HepG2 (cell line): ENCODE data around the gene LBX2. TPM values are rescaled to one million over a fixed set of nuclear protein-coding genes. Genes with fewer than 3 reads are reported as not detected.

Experiments
- ATF7 ChIP-seq, 2 experiments: fragments of 450-650 bp in 1 of 2; sonication (generic) in 1 of 2; formaldehyde crosslinking in 1 of 2; IDR thresholded peaks; 2 replicates each; pipeline versions ENCODE4 v1.4.0 to v1.6.1; 2016 to 2020; ENCODE audit warnings: antibody characterized with exemption in 1 of 2, mild to moderate bottlenecking in 1 of 2, missing genetic modification reagents in 1 of 2
- ATRX ChIP-seq: sonication (generic); formaldehyde crosslinking; IDR thresholded peaks from 2 replicates; pipeline ENCODE4 v1.4.0; 2020; ENCODE audit warnings: missing genetic modification reagents, borderline replicate concordance
- FOSL2 ChIP-seq: sonication (generic); formaldehyde crosslinking; IDR thresholded peaks from 2 replicates; pipeline ENCODE4 v1.4.0; 2020; ENCODE audit warnings: missing genetic modification reagents
- FOXM1 ChIP-seq: sonication (generic); formaldehyde crosslinking; IDR thresholded peaks from 2 replicates; pipeline ENCODE4 v1.5.0; 2020; ENCODE audit warnings: missing genetic modification reagents
- GATAD2A ChIP-seq: IDR thresholded peaks from 2 replicates; pipeline ENCODE4 v1.6.1; 2016
- HNRNPK ChIP-seq: fragments of 200-400 bp; formaldehyde crosslinking; IDR thresholded peaks from 2 replicates; pipeline ENCODE4 v1.6.1; 2018; ENCODE audit warnings: low read length, low read depth, moderate library complexity, mild to moderate bottlenecking; ENCODE audit not compliant: poor library complexity, severe bottlenecking
- HNRNPLL ChIP-seq: fragments of 200-400 bp; formaldehyde crosslinking; IDR thresholded peaks from 2 replicates; pipeline ENCODE4 v1.6.1; 2017; ENCODE audit warnings: mild to moderate bottlenecking, low read depth, low read length; ENCODE audit not compliant: poor library complexity, severe bottlenecking
- IRF2 ChIP-seq: IDR thresholded peaks from 2 replicates; pipeline ENCODE4 v1.6.1; 2018; ENCODE audit warnings: missing genetic modification reagents, missing compliant biosample characterization
- MTA1 ChIP-seq: sonication (generic); formaldehyde crosslinking; IDR thresholded peaks from 2 replicates; pipeline ENCODE4 v1.4.0; 2020; ENCODE audit warnings: missing genetic modification reagents, mild to moderate bottlenecking, borderline replicate concordance
- NFYC ChIP-seq: IDR thresholded peaks from 2 replicates; pipeline ENCODE4 v1.6.1; 2016; ENCODE audit warnings: missing genetic modification reagents, missing compliant biosample characterization
- NR3C1 ChIP-seq: sonication (generic); formaldehyde crosslinking; IDR thresholded peaks from 2 replicates; pipeline ENCODE4 v1.4.0; 2020; ENCODE audit warnings: missing genetic modification reagents
- RCOR2 ChIP-seq: IDR thresholded peaks from 2 replicates; pipeline ENCODE4 v1.6.1; 2016; ENCODE audit warnings: missing biosample characterization, missing genetic modification reagents
- SCMH1 ChIP-seq: sonication (generic); formaldehyde crosslinking; IDR thresholded peaks from 2 replicates; pipeline ENCODE4 v1.9.0; 2021; ENCODE audit warnings: missing genetic modification reagents, mild to moderate bottlenecking, borderline replicate concordance
- SKI ChIP-seq: fragments of 450-650 bp; IDR thresholded peaks from one replicate; pipeline ENCODE4 v1.6.1; 2018; ENCODE audit warnings: mild to moderate bottlenecking; ENCODE audit not compliant: partially characterized antibody
- SNAI1 ChIP-seq: sonication (generic); formaldehyde crosslinking; IDR thresholded peaks from 2 replicates; pipeline ENCODE4 v1.5.0; 2020; ENCODE audit warnings: mild to moderate bottlenecking, missing genetic modification reagents, borderline replicate concordance
- SRF ChIP-seq: IDR thresholded peaks from 2 replicates; pipeline ENCODE4 v1.6.1; 2011; ENCODE audit warnings: mild to moderate bottlenecking, low read depth, low read length, moderate library complexity
- SRSF4 ChIP-seq: fragments of 200-400 bp; formaldehyde crosslinking; IDR thresholded peaks from one replicate; pipeline ENCODE4 v1.6.1; 2018; ENCODE audit warnings: mild to moderate bottlenecking, low read depth, low read length, moderate library complexity; ENCODE audit not compliant: poor library complexity, severe bottlenecking
- SUZ12 ChIP-seq: fragments of 150-350 bp; IDR thresholded peaks from 2 replicates; pipeline ENCODE4 v1.6.1; 2014; ENCODE audit warnings: low read depth, low read length
- TP53 ChIP-seq: sonication (generic); formaldehyde crosslinking; conservative IDR thresholded peaks from 2 replicates; pipeline ENCODE4 v1.4.0; 2020; ENCODE audit warnings: missing genetic modification reagents
- ZBTB38 ChIP-seq: sonication (generic); formaldehyde crosslinking; IDR thresholded peaks from 2 replicates; pipeline ENCODE4 v1.5.1; 2020; ENCODE audit warnings: mild to moderate bottlenecking, missing genetic modification reagents
- ZFP37 ChIP-seq: sonication (generic); formaldehyde crosslinking; IDR thresholded peaks from 2 replicates; pipeline ENCODE4 v1.4.0; 2020; ENCODE audit warnings: missing genetic modification reagents, borderline replicate concordance
- ZFP62 ChIP-seq: sonication (generic); formaldehyde crosslinking; IDR thresholded peaks from 2 replicates; pipeline ENCODE4 v1.4.0; 2020; ENCODE audit warnings: missing genetic modification reagents
- ZIK1 ChIP-seq: sonication (generic); formaldehyde crosslinking; IDR thresholded peaks from 2 replicates; pipeline ENCODE4 v1.5.0; 2020; ENCODE audit warnings: mild to moderate bottlenecking, low read depth, missing genetic modification reagents, borderline replicate concordance
- ZMYM2 ChIP-seq: sonication (generic); formaldehyde crosslinking; IDR thresholded peaks from 2 replicates; pipeline ENCODE4 v1.8.0; 2022; ENCODE audit warnings: mild to moderate bottlenecking, missing genetic modification reagents
- ZNF292 ChIP-seq: sonication (generic); formaldehyde crosslinking; IDR thresholded peaks from 2 replicates; pipeline ENCODE4 v1.8.1; 2022; ENCODE audit warnings: mild to moderate bottlenecking, low read depth, missing genetic modification reagents, borderline replicate concordance
- ZNF792 ChIP-seq: IDR thresholded peaks from 2 replicates; pipeline ENCODE4 v1.6.1; 2016
- ZNF883 ChIP-seq: sonication (generic); formaldehyde crosslinking; IDR thresholded peaks from 2 replicates; pipeline ENCODE4 v1.5.1; 2020; ENCODE audit warnings: mild to moderate bottlenecking, missing genetic modification reagents; ENCODE audit errors: not compliant biosample characterization
- polyA plus RNA-seq, 8 experiments: library from polyadenylated mRNA; depleted of rRNA in 3 of 8; stranded (reverse) in 7 of 8; unstranded in 1 of 8; fragments of >200 nt; fragmentation: Illumina TruSeq in 4 of 8; extraction: Trizol in 4 of 8; gene quantifications; 2 replicates each; pipeline versions ENCODE4 v1.2.1 to v1.2.3, GENCODE V29; 2011 to 2016; ENCODE audit warnings: low read depth in 4 of 8, missing spikeins in 1 of 8, mixed read lengths in 1 of 8; ENCODE audit not compliant: insufficient read depth in 1 of 8
- total RNA-seq, 5 experiments: library from RNA; depleted of rRNA; stranded (reverse); fragments of >200 nt; fragmentation: Illumina TruSeq; extraction: Trizol; gene quantifications; 2 replicates each; pipeline ENCODE4 v1.2.3, GENCODE V29; 2016; ENCODE audit warnings: low read depth in 1 of 5
- TF ChIP-seq, protein P1 (sequence below): sonication (generic); formaldehyde crosslinking; IDR thresholded peaks from 2 replicates; pipeline ENCODE4 v1.4.0; 2020; ENCODE audit warnings: missing genetic modification reagents
- TF ChIP-seq, protein P2 (sequence below): sonication (generic); formaldehyde crosslinking; IDR thresholded peaks from 2 replicates; pipeline ENCODE4 v1.8.0; 2022; ENCODE audit warnings: missing genetic modification reagents, mild to moderate bottlenecking, inconsistent platforms, borderline replicate concordance

Gene LBX2
- total and polyA plus RNA-seq, 2 of the 13 experiments (the other 11 are each of a cell fraction or from before 2014, with no cell fraction given) = 6.4 to 8.1 TPM

DNA sequence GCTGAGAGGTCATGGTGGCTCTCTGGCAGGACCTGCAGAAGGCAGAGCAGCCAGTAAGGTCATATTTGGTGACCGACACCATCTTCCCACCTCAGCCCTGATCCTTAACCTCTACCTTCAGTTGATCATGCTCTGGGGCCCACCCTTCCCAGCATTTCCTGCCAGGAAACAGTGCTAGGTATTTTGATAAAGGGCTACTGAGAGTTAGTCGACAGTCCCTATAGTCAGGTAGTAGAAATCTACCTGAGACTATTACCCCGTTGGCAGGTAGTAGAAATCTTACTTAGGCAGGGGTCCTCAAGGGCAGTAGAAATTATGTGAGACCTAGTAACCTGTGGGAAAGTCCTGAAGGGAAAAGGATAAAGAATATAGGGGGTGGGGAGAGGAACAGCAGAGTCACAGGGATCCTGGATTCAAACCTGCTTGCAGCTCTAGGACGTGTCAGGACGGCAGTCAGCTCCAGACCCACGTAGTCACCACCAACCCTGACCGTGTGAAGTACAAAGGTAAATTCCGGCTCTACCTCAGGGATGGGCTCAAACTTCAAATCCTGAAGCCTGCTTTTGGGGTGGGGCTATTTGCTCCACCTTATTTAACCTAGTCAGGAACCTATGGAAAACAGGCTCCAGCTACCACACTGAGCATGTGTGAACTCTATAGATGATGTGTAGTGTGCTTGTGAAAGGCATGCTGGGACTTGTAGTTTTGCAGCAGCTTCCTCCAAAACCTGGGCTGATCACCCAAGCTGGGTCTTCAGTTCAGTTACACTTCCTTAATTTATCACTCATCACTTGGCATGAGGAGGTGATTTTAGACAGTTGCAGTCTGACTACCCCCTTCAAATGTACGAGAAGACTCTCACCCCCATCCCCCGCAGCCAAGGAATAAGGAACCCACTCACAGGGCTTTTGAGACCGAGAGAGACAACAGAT is 26.6 kb upstream of the LBX2 start, which contains the start of gene DQX1 (continued):
- peak; percentile 54 for TF ChIP-seq ZNF883
- peak; percentile 75 for TF ChIP-seq SUZ12
- TF ChIP-seq MTA1 = no peak
- peak; percentile 54; the same call in 1 of the 2 replicates for TF ChIP-seq ZIK1 (CRISPR knock-in tag)
- TF ChIP-seq SRSF4 = no peak
- TF ChIP-seq ATRX (CRISPR knock-in tag) = no peak
- no peak for TF ChIP-seq NR3C1 (CRISPR knock-in tag)
- no peak for TF ChIP-seq HNRNPLL
- TF ChIP-seq GATAD2A = peak; percentile 62
- no peak for TF ChIP-seq SCMH1
- TF ChIP-seq HNRNPK = no peak
- no peak for TF ChIP-seq ZFP62 (CRISPR knock-in tag)
- no peak for TF ChIP-seq FOXM1 (CRISPR knock-in tag)
- TF ChIP-seq RCOR2 = no peak
- TF ChIP-seq TP53 = no peak
- peak; percentile 48; the same call in 1 of the 2 replicates for TF ChIP-seq FOSL2
- TF ChIP-seq ATF7 (IDR thresholded peaks at IDR 0.05) = no peak
- peak; percentile 40; the same call in 1 of the 2 replicates for TF ChIP-seq ATF7 (CRISPR knock-in tag; IDR thresholded peaks at IDR 0.05)
- TF ChIP-seq NFYC (CRISPR knock-in tag) = peak; percentile 62
- TF ChIP-seq IRF2 (CRISPR knock-in tag) = peak; percentile 91
- TF ChIP-seq ZNF792 (CRISPR knock-in tag) = peak; percentile 58; the same call in 1 of the 2 replicates
- TF ChIP-seq ZMYM2 (CRISPR knock-in tag) = no peak
- peak; percentile 1; the same call in 1 of the 2 replicates for TF ChIP-seq ZBTB38
- TF ChIP-seq, protein P1, sequence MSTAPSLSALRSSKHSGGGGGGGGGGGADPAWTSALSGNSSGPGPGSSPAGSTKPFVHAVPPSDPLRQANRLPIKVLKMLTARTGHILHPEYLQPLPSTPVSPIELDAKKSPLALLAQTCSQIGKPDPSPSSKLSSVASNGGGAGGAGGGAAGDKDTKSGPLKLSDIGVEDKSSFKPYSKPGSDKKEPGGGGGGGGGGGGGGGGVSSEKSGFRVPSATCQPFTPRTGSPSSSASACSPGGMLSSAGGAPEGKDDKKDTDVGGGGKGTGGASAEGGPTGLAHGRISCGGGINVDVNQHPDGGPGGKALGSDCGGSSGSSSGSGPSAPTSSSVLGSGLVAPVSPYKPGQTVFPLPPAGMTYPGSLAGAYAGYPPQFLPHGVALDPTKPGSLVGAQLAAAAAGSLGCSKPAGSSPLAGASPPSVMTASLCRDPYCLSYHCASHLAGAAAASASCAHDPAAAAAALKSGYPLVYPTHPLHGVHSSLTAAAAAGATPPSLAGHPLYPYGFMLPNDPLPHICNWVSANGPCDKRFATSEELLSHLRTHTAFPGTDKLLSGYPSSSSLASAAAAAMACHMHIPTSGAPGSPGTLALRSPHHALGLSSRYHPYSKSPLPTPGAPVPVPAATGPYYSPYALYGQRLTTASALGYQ (CRISPR knock-in tag) = no peak
- no peak for TF ChIP-seq SKI
- TF ChIP-seq ZFP37 (CRISPR knock-in tag) = 0 out of 2 replicates have a peak, but pooled peaks have one; percentile 70
- no peak for TF ChIP-seq SNAI1
- no peak for TF ChIP-seq SRF
- no peak for TF ChIP-seq ZNF292 (CRISPR knock-in tag)
- TF ChIP-seq, protein P2, sequence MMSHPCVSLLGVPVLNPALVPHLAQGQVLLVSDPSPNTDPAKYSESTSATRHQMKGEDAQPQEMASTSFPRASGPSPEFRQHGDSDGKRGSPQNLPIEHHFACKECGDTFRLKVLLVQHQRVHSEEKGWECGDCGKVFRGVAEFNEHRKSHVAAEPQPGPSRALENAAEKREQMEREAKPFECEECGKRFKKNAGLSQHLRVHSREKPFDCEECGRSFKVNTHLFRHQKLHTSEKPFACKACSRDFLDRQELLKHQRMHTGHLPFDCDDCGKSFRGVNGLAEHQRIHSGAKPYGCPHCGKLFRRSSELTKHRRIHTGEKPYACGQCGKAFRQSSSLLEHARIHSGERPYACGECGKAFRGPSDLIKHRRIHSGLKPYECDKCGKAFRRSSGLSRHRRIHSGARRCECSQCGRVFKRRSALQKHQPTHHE = 0 out of 2 replicates have a peak, but pooled peaks have one; percentile 27
